NCI-H1694 treated with DMSO at 0.1 percent for 48 hours (cell line): ENCODE results near the gene ENDOV.

Source experiments
- DNase-seq: peaks from one replicate; lab custom pipeline; 2025; lab: John Stamatoyannopoulos, UW

The ENDOV gene

DNA sequence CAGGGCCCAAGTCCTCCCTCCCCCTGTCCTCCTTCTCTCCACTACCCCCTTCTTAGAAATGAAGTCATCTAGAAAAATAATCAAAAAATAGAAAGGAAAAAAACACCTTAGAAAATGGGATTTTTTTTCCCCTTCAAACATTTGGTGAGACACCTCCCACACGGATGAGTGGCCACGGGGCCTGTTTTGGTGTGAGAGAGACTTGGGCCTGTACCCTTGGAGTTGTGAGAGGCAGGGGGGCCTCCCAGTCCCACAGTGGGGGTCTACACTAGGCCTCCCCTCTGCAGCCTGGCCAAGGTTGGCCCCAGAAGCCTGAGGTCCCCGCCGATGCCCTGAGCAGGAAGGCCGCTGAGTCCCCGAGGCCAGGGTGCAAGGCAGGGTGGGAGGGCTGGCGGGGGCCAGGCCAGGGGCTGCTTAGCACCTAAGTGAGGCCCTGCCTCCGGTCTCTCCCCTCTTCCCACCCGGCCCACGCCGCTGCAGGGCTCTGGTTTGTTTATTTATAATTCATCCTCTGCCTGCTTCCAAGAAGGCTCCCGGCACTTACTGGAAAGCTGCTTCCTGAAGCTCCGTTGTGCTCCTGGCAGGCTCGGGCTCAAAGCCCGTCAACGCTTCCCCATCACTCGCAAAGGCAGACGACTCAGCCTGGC is 35.1 kb downstream of the ENDOV start:
- DNase-seq, result no peak

GRCh38 chr17:80451104-80451775 is 36.3 kb downstream of the ENDOV start:
- DNase-seq, result no peak

DNA sequence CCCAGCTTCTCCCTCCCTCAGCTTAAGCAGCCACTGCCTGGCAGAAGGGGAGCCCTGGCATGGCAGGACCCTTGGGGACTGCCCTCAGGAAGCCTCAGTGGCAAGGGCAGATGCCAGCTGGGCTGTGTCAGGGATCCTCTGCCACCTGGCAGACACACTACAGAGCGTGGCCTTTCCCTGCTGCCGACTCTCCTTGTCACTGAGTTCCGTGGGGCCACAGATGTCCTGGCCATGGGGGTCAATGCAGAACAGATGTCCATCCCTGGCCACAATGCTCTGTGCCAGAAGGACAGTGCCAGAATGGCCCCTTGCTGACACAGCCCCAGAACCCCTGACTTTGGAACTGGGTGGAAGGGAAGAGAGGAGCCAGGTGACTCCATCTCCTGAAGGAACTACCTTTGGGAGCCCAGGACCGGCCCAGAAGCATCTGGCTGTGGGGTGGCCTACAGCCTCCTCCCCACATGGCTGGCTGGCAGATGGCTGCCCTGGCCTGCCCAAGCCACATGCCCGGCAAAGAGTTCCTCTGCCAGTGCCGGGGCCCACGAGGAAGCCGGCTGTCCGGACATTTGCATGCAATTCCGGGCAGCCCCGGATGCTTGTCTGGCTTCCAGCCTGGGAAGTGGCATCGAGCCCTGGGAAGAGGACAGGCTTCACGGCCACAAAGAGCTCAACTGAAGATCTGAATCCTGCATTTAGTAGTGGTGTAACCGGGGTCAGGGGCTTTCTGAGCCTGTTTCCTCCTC is 37.4 kb downstream of the ENDOV start:
- DNase-seq, result no peak

DNA sequence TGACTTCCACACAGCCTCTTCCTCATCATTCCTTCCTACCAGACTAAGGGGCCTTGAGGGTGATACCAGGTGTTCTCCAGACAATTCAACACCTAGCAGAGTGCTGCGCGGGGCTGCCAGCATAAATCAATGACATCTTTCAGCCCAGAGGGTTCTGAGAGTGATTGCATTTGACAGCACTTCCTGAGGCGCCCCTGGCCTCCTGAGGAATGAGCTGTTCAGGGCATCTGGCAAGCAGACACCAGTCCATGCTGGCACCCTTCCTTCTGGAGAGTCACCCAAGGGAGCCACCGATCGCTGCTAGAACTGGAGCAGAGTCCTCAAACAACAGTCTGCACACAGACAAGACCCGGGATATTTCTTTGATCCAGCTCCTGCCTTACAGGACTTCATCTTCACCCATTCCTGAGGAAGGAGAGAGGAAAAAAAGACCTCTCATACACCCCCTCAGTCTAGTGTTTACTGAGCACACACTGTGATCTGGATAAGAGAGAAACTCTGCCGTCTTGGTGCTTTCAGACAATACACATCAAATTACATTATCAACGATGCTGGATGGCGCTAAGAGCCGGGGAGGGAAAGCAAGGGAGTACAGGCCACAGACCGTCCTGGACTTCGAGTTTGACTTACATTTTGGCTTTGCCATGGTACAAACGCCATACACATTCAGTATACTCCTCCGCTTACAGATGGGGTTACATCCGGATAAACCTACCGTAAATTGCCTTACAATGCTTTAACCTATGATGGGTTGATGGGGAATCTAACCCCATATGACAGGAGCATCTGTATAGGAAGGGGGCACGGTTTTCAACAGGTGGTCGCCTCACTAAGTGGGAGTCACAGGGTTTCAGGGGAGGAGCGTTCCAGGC is 38.4 kb downstream of the ENDOV start:
- DNase-seq, result peak; percentile 30

- no peak for DNase-seq
Observed at GRCh38 chr17:80453998-80454556, 39.1 kb downstream of the ENDOV start.

- DNase-seq, result peak; percentile 95
Observed at GRCh38 chr17:80454557-80455335, 39.8 kb downstream of the ENDOV start.

- no peak for DNase-seq
Observed at GRCh38 chr17:80455336-80455710, 40.4 kb downstream of the ENDOV start.

- DNase-seq, result no peak
Observed at GRCh38 chr17:80455784-80456183, 40.8 kb downstream of the ENDOV start.

DNA sequence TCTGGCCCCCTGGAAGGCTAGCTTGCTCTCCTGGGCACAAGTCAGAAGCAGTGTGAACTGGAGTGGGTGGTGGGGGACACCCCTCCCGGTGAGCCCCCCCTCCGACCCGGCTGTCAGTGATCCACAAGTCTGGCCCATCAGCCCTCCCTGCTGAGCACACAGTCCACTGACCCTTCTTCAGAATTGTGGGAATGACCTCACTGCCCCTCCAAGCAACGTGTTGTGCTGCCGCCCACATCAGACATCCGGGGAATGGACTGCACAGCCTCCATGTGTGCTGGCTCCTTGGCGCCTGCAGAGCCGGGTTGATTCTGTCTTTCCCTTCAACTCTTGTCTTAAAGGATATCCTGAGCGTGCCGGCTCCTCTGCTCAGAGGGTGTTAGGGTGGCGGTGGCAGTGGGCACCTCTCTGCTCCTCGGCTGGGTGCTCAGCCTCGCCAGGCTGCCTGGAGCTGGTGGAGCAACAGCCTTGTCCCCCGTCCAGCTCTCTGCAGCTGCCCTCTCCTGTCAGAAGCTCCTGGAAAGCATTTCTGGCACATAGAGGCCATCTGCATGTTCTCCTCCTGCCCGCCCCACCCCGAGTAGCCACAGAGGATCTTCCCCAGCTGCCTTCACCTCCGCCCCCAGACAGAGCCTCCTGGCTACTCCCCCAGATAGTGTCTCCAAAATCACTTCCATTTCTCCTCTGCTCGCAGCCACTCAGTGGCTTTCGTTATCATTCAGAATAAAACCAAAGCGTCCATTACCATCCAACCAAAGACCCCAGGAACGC is 41.7 kb downstream of the ENDOV start:
- DNase-seq, result no peak

GRCh38 chr17:80457236-80457856 is 42.4 kb downstream of the ENDOV start:
- DNase-seq, result no peak

GRCh38 chr17:80458016-80458415 is 43.0 kb downstream of the ENDOV start:
- DNase-seq, result no peak

- DNase-seq, result no peak
Observed at GRCh38 chr17:80459234-80459633, 44.3 kb downstream of the ENDOV start.

DNA sequence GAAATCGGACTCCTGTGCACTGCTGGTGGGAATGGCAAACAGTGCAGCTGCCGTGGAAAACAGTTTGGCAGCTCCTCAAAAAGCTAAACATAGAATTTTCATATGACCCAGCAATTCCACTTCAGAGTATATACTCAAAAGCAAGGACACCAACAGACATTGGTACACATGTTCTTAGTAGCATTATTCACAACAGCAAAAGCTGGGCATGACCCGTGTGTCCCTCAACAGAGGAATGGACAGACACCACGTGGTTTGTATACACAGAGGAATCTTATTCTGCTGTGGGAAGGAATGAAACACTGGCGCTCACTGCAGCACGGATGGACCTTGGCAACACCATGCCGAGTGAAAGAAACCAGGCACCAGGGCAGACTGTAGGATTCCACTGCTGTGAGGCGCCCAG is 45.5 kb downstream of the ENDOV start:
- DNase-seq, result no peak

- no peak for DNase-seq
Observed at GRCh38 chr17:80461528-80462160, 46.7 kb downstream of the ENDOV start.

DNA sequence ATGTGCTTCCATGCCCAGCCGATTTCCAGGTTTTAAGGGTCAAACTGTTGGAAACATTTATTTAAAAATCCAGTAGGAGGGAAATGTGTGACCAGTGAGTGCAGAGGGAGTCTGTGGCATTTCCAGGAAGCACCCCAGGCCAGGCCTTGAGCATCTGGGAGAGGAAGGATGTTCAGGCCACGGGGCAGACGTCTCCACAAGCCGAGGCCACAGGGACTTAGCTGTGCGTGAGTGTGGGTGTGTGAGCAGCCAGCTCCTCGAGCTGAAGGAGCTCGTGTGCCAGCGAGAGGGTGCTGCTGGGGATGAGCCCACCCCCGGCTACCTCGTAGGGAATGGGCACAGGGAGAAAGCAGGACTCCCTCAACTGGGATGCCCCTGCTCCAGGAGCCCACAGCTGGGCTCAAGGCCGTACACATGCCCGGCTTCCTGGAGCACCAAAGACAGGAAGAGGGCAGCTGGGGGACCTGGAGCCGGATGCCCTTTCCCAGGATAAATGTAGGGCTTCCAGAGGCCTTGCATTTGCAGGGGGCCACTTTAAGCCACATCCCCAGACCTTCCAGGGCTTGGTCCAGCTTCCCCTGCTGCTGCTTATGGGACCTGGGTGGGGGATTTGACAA is 48.9 kb downstream of the ENDOV start:
- DNase-seq, result no peak

GRCh38 chr17:80464486-80464885 is 49.5 kb downstream of the ENDOV start:
- DNase-seq, result no peak

DNA sequence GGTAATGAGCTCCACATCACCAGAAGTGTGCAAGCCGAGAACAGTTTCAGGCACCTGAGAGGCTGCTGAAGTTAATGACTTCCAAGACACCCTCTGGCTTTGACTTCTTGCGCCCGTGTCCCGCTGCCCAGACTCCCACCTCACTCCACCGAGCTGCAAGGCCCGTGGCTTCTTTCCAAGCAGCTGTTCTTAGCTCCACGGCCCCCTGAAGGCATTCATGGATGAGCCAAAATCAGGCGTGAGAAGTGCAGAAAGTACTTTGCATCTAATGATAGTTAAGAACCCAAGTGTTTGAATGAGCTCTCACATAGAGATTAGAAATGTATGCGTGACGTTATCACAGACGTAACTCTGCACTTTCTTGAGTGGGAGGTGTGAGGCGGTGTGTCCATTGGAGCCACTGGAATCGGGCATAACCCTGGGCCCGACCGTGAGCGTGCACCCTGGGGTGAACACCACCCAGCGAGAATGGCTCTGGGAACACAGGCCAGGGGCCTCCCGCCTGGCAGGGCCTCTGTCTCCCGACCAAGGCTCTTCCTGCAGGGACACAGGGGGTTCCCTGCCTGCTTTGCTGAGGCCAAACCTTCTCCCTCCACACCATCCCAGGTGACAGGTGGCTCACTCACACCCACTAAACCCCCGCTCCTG is 50.5 kb downstream of the ENDOV start:
- no peak for DNase-seq

DNA sequence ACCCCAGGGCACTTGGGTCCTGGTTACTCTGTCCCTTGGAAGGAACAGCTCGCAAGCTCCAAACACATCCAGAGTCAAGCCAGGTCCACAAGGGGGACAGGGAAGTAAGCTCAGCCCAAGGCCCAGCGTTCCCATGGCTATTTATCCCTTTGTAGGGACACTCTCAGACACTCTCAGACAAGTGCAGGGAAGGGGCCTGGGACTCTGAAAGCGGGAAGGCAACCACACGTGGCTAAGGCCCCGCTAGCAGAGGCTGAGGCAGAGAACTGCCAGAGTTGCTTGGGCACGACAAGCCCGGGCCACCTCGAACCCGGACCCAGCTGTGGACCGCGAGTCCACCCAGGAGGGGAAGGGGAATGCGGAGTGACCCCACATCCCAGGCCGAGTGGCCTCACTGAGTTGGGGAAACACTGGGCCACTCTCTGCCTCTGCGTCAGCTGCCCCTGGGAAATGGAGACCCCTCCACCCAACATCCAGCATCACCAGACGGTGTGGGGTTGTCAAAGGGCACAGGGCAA is 51.3 kb downstream of the ENDOV start:
- DNase-seq, result no peak
